Measurements from ENCODE around the gene STXBP6.

STXBP6 gene

DNA sequence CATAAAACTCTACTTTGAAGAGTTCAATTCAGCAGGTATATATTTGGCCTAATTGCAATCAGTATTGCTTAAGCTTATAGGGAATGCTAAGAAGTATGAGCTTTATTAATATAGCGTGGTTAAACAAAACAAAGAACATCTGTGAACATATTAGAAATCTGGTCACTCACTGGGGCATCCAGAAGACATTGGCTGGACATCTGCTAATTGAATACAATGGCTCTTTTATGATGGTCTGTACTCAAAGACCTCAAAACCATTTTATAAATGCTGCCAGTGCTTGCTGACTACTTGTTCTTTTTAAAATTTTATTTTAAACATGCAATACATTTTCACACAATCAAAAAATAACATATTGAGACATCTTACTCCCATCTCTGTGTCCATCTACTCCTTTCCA is 173.0 kb downstream of the STXBP6 start:
- TF ChIP-seq CREB1 (IDR thresholded peaks at IDR 0.05; ENCODE audit: low read depth) (no peak), TAF1 (IDR thresholded peaks at IDR 0.05; ENCODE audit: low read depth) (no peak), ZBTB7A (IDR thresholded peaks at IDR 0.05; ENCODE audit: low read depth) (no peak), EGR1 (IDR thresholded peaks at IDR 0.05) (no peak), REST (IDR thresholded peaks at IDR 0.05; ENCODE audit: low read depth) (no peak), EP300 (IDR thresholded peaks at IDR 0.05; ENCODE audit: borderline replicate concordance) (no peak), TEAD4 (IDR thresholded peaks at IDR 0.05) (no peak), TCF12 (IDR thresholded peaks at IDR 0.05; ENCODE audit: low read depth) (no peak), YY1 (IDR thresholded peaks at IDR 0.05; ENCODE audit: low read depth) (no peak), RAD21 (IDR thresholded peaks at IDR 0.05; ENCODE audit: low read depth) (no peak), NFIC (IDR thresholded peaks at IDR 0.05) (no peak), FOXM1 (IDR thresholded peaks at IDR 0.05; ENCODE audit: borderline replicate concordance, low read depth) (no peak)
- TF ChIP-seq, protein P1, sequence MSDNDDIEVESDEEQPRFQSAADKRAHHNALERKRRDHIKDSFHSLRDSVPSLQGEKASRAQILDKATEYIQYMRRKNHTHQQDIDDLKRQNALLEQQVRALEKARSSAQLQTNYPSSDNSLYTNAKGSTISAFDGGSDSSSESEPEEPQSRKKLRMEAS (IDR thresholded peaks at IDR 0.05): no peak

GRCh38 chr14:24875991-24876878 is 173.7 kb downstream of the STXBP6 start:
- TF ChIP-seq TAF1 (IDR thresholded peaks at IDR 0.05; ENCODE audit: low read depth): no peak
- TF ChIP-seq TCF12 (IDR thresholded peaks at IDR 0.05; ENCODE audit: low read depth): no peak

DNA sequence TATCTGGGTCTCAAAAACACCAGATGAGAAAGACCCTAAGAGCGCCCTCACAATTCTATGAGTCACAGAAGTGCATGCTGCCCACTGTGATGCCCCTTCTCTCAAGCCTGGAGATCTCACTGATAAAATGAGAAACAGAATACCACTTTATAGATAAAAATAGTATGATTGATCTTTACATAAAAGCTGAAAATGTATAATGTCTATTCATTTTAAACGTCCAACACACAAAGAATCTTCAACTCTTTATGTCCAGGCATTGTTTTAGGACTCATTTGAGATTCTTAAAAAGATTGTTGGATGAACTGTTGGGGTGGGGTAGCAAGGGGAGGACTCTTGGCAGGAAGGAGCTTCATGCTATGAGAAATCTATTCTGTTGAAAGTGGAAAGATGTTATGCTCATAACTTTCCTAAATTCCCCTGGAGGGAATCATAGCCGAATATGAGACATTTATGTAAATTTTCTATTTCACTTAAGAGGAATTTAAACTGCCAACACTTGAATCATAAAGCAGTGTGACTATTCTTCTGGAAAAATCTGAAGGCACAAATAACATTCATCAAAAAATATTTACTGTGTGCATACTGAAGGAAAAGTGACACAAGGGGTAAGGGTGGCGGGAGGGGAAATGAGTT is 174.6 kb downstream of the STXBP6 start:
- no peak for TF ChIP-seq CEBPB (IDR thresholded peaks at IDR 0.05)
- TF ChIP-seq USF1 (IDR thresholded peaks at IDR 0.05): no peak
- no peak for TF ChIP-seq REST (IDR thresholded peaks at IDR 0.05; ENCODE audit: low read depth)
- TF ChIP-seq EGR1 (IDR thresholded peaks at IDR 0.05): no peak
- TF ChIP-seq RAD21 (IDR thresholded peaks at IDR 0.05; ENCODE audit: low read depth): no peak
- no peak for TF ChIP-seq YY1 (IDR thresholded peaks at IDR 0.05; ENCODE audit: low read depth)

GRCh38 chr14:24874514-24875202 is 175.3 kb downstream of the STXBP6 start:
- TF ChIP-seq TAF1 (IDR thresholded peaks at IDR 0.05; ENCODE audit: low read depth) (no peak), FOXM1 (IDR thresholded peaks at IDR 0.05; ENCODE audit: borderline replicate concordance, low read depth) (no peak), USF1 (IDR thresholded peaks at IDR 0.05) (no peak), YY1 (IDR thresholded peaks at IDR 0.05; ENCODE audit: low read depth) (no peak), ZBTB7A (IDR thresholded peaks at IDR 0.05; ENCODE audit: low read depth) (no peak)

- TF ChIP-seq YY1 (IDR thresholded peaks at IDR 0.05; ENCODE audit: low read depth): no peak
- TF ChIP-seq, protein P1 (IDR thresholded peaks at IDR 0.05): no peak
- no peak for TF ChIP-seq TAF1 (IDR thresholded peaks at IDR 0.05; ENCODE audit: low read depth)
- no peak for TF ChIP-seq RAD21 (IDR thresholded peaks at IDR 0.05; ENCODE audit: low read depth)
- no peak for TF ChIP-seq CREB1 (IDR thresholded peaks at IDR 0.05; ENCODE audit: low read depth)
- no peak for TF ChIP-seq TEAD4 (IDR thresholded peaks at IDR 0.05)
- TF ChIP-seq FOXM1 (IDR thresholded peaks at IDR 0.05; ENCODE audit: borderline replicate concordance, low read depth): no peak
- TF ChIP-seq USF1 (IDR thresholded peaks at IDR 0.05): no peak
- TF ChIP-seq REST (IDR thresholded peaks at IDR 0.05; ENCODE audit: low read depth): no peak
- TF ChIP-seq CEBPB (IDR thresholded peaks at IDR 0.05): no peak
- no peak for TF ChIP-seq TCF12 (IDR thresholded peaks at IDR 0.05; ENCODE audit: low read depth)
- TF ChIP-seq ZBTB7A (IDR thresholded peaks at IDR 0.05; ENCODE audit: low read depth): no peak
- no peak for TF ChIP-seq EP300 (IDR thresholded peaks at IDR 0.05; ENCODE audit: borderline replicate concordance)
- TF ChIP-seq EGR1 (IDR thresholded peaks at IDR 0.05): no peak
- TF ChIP-seq NFIC (IDR thresholded peaks at IDR 0.05): no peak
These were observed 176.4 kb downstream of the STXBP6 start for GRCh38 chr14:24873551-24873950.

Measured in Ishikawa (cell line).